Inferior parietal cortex (tissue), 1 donor: Measurements from ENCODE around the gene S100PBP.

Source experiments
- DNase-seq: peaks from one replicate; pipeline ENCODE4 v3.0.0-alpha.2; 2016; ENCODE audit errors: extremely low spot score

S100PBP gene

GRCh38 chr1:32869923-32870614, 52.6 kb downstream of the S100PBP start:
- no peak for DNase-seq

GRCh38 chr1:32870615-32871363, 53.3 kb downstream of the S100PBP start, which contains the start of gene FNDC5:
FNDC5 (minus strand) TSS chr1:32870912.
- no peak for DNase-seq

GRCh38 chr1:32871364-32872191, 54.1 kb downstream of the S100PBP start:
- no peak for DNase-seq

GRCh38 chr1:32872192-32872460, 54.7 kb downstream of the S100PBP start:
- no peak for DNase-seq

- DNase-seq, result no peak
Observed at GRCh38 chr1:32873484-32873883, 56.0 kb downstream of the S100PBP start.

GRCh38 chr1:32874860-32875752, 57.7 kb downstream of the S100PBP start:
- no peak for DNase-seq

GRCh38 chr1:32876341-32877210, 59.1 kb downstream of the S100PBP start:
- no peak for DNase-seq

GRCh38 chr1:32877211-32878110, 60.0 kb downstream of the S100PBP start:
- no peak for DNase-seq

GRCh38 chr1:32878183-32878582, 60.7 kb downstream of the S100PBP start:
- DNase-seq, result no peak

GRCh38 chr1:32878637-32879041, 61.2 kb downstream of the S100PBP start:
- DNase-seq, result no peak

GRCh38 chr1:32881291-32881690, 63.8 kb downstream of the S100PBP start:
- DNase-seq, result no peak

- DNase-seq, result no peak
Observed at GRCh38 chr1:32881871-32882850, 64.7 kb downstream of the S100PBP start.

GRCh38 chr1:32883338-32884031, 66.0 kb downstream of the S100PBP start:
- no peak for DNase-seq

- no peak for DNase-seq
Observed at GRCh38 chr1:32884032-32884372, 66.5 kb downstream of the S100PBP start.

GRCh38 chr1:32884726-32885125, 67.3 kb downstream of the S100PBP start:
- no peak for DNase-seq

GRCh38 chr1:32885676-32886003, 68.2 kb downstream of the S100PBP start:
- DNase-seq, result no peak

GRCh38 chr1:32886004-32886827, 68.8 kb downstream of the S100PBP start, which contains the start of gene HPCA:
HPCA (plus strand) TSS chr1:32886491; CDS start chr1:32888899, 2,408 bp downstream.
- DNase-seq, result no peak
